Endothelial cell of umbilical vein (primary cell): ENCODE results near the gene KRT74. TPM values are rescaled to one million over a fixed set of nuclear protein-coding genes. Genes with fewer than 3 reads are reported as not detected.

Experiments
- BruUV-seq: library from RNA; stranded (reverse); fragments of 400-500 nt; replicated peaks from 2 replicates; lab custom pipeline; 2021; lab: Mats Ljungman, UMichigan
- CTCF ChIA-PET: fragments of 300-600, 350-600 bp; sonication (Branson Sonifier 250); formaldehyde crosslinking; loops from one replicate; lab custom pipeline; 2021; ENCODE audit warnings: antibody characterized with exemption, inconsistent platforms; lab: Charles Lee
- POLR2A ChIA-PET: fragments of 300-600, 350-600 bp; sonication (Branson Sonifier 250); formaldehyde crosslinking; loops from one replicate; lab custom pipeline; 2021; ENCODE audit warnings: antibody characterized with exemption, inconsistent platforms; lab: Charles Lee
- DNase-seq: peaks from one replicate; pipeline ENCODE4 v3.0.0-alpha.2; 2011; ENCODE audit warnings: low read depth, low spot score
- FAIRE-seq: peaks from 2 replicates; lab custom pipeline; 2011; peaks lifted over from hg19 to GRCh38; lab: Jason Lieb, UNC
- H2AFZ ChIP-seq: 2 replicates; pipeline ENCODE4 v1.6.0; 2012; ENCODE audit warnings: low read depth, low read length, control low read depth, inconsistent platforms
- H3K27ac ChIP-seq: 2 replicates; pipeline ENCODE4 v1.5.1; 2011; ENCODE audit warnings: low read depth, mild to moderate bottlenecking, control low read depth, low read length, moderate library complexity; ENCODE audit not compliant: insufficient read depth
- H3K27me3 ChIP-seq, 2 experiments: 2 replicates each; pipeline versions ENCODE4 v1.6.0 to v1.6.1; 2011; ENCODE audit warnings: low read length in 2 of 2, mixed read lengths in 1 of 2; ENCODE audit not compliant: control insufficient read depth in 2 of 2, insufficient read depth in 2 of 2
- H3K36me3 ChIP-seq, 2 experiments: 2 replicates in 1 of 2; 3 replicates in 1 of 2; pipeline ENCODE4 v1.5.1; 2011; ENCODE audit warnings: low read length in 2 of 2, mild to moderate bottlenecking in 1 of 2, moderate library complexity in 1 of 2; ENCODE audit not compliant: control insufficient read depth in 2 of 2, insufficient read depth in 2 of 2; ENCODE audit errors: extremely low read depth in 1 of 2
- H3K4me1 ChIP-seq: 3 replicates; pipeline ENCODE4 v1.5.1; 2011; ENCODE audit warnings: mild to moderate bottlenecking, low read length; ENCODE audit not compliant: control insufficient read depth, insufficient read depth; ENCODE audit errors: extremely low read depth
- H3K4me2 ChIP-seq: 2 replicates; pipeline ENCODE4 v1.6.1; 2011; ENCODE audit warnings: low read length, control low read depth, mixed read lengths; ENCODE audit not compliant: insufficient read depth
- H3K4me3 ChIP-seq, 3 experiments: fragments of 200-600 bp in 1 of 3; sonication (generic), shearing (Covaris generic) in 1 of 3; replicated peaks in 1 of 3; 2 replicates each; pipeline ENCODE4 v1.5.1; 2011 to 2016; ENCODE audit warnings: control low read depth in 3 of 3, low read length in 3 of 3, mild to moderate bottlenecking in 2 of 3, inconsistent platforms in 1 of 3, low read depth in 1 of 3, moderate library complexity in 1 of 3; ENCODE audit not compliant: insufficient read depth in 1 of 3
- H3K79me2 ChIP-seq: 2 replicates; pipeline ENCODE4 v1.6.0; 2012; ENCODE audit warnings: low read length, inconsistent platforms; ENCODE audit not compliant: control insufficient read depth, insufficient read depth
- H3K9ac ChIP-seq: replicated peaks from 2 replicates; pipeline ENCODE3; 2011; ENCODE audit warnings: low read length, control low read depth; ENCODE audit not compliant: insufficient read depth; ENCODE audit errors: extremely low read depth
- H3K9me1 ChIP-seq: replicated peaks from 3 replicates; pipeline ENCODE4 v1.6.0; 2011; ENCODE audit warnings: mild to moderate bottlenecking, low read length; ENCODE audit not compliant: control insufficient read depth, insufficient read depth; ENCODE audit errors: extremely low read depth
- H3K9me3 ChIP-seq: replicated peaks from 2 replicates; pipeline ENCODE4 v1.5.1; 2012; ENCODE audit warnings: low read length, inconsistent platforms; ENCODE audit not compliant: control insufficient read depth, insufficient read depth
- H4K20me1 ChIP-seq: replicated peaks from 2 replicates; pipeline ENCODE3; 2011; ENCODE audit warnings: mild to moderate bottlenecking, low read length; ENCODE audit not compliant: control insufficient read depth, insufficient read depth; ENCODE audit errors: extremely low read depth
- CTCF ChIP-seq, 2 donors: IDR thresholded peaks; 1 replicate in 1 of 2; 2 replicates in 1 of 2; pipeline ENCODE4 v1.5.1; 2011; ENCODE audit warnings: low read length in 2 of 2, mild to moderate bottlenecking in 2 of 2, moderate library complexity in 2 of 2, control low read depth in 1 of 2, inconsistent platforms in 1 of 2, low read depth in 1 of 2; ENCODE audit not compliant: insufficient read depth in 1 of 2; ENCODE audit errors: extremely low read depth in 1 of 2
- EZH2 ChIP-seq: IDR thresholded peaks from 2 replicates; pipeline ENCODE4 v1.6.1; 2012; ENCODE audit warnings: borderline replicate concordance, low read depth, mild to moderate bottlenecking, moderate library complexity, low read length, inconsistent platforms; ENCODE audit not compliant: severe bottlenecking
- FOS ChIP-seq: IDR thresholded peaks from 2 replicates; pipeline ENCODE4 v1.6.1; 2011; ENCODE audit warnings: mild to moderate bottlenecking, low read length, moderate library complexity, borderline replicate concordance; ENCODE audit not compliant: insufficient read depth
- GATA2 ChIP-seq: IDR thresholded peaks from 2 replicates; pipeline ENCODE4 v1.7.0; 2011; ENCODE audit warnings: low read depth, mild to moderate bottlenecking, moderate library complexity, mixed read lengths, low read length; ENCODE audit not compliant: insufficient read length, insufficient read depth
- JUN ChIP-seq: IDR thresholded peaks from 2 replicates; pipeline ENCODE4 v1.6.1; 2011; ENCODE audit warnings: borderline replicate concordance, low read depth; ENCODE audit not compliant: insufficient read length, insufficient read depth
- MAX ChIP-seq: IDR thresholded peaks from 2 replicates; pipeline ENCODE4 v1.6.1; 2011; ENCODE audit not compliant: insufficient read depth, insufficient read length
- MYC ChIP-seq: IDR thresholded peaks from one replicate; pipeline ENCODE4 v1.6.1; 2011; ENCODE audit warnings: mild to moderate bottlenecking, low read depth, low read length
- POLR2A ChIP-seq: IDR thresholded peaks from 2 replicates; pipeline ENCODE4 v1.6.1; 2012; ENCODE audit warnings: low read depth, mild to moderate bottlenecking, control low read depth, low read length
- POLR2AphosphoS5 ChIP-seq: IDR thresholded peaks from 2 replicates; pipeline ENCODE4 v1.6.1; 2012; ENCODE audit warnings: low read depth, mild to moderate bottlenecking, control low read depth, low read length, moderate library complexity; ENCODE audit not compliant: insufficient read depth
- dilution Hi-C: fragments of 300-500 bp; cut with MboI; formaldehyde crosslinking; loops from one replicate; pipeline ENCODE4 v1.15.0; 2019; ENCODE audit warnings: low sequenced_read_pairs; ENCODE audit not compliant: extremely low pct_ligation_motif_present
- intact Hi-C: fragments of 100-400 bp; cut with micrococcal nuclease; formaldehyde crosslinking; loops from one replicate; pipeline ENCODE4 v1.10.0; 2022
- polyA plus RNA-seq, 4 experiments: library from polyadenylated mRNA; depleted of rRNA in 3 of 4; stranded (reverse) in 3 of 4; unstranded in 1 of 4; fragments of >200 nt; gene quantifications; 2 replicates each; pipeline versions ENCODE4 v1.2.1 to v1.2.3, GENCODE V29; 2011 to 2012; ENCODE audit warnings: missing spikeins in 1 of 4
- total RNA-seq: library from RNA; stranded (reverse); gene quantifications from 2 replicates; pipeline ENCODE4 v1.2.3, GENCODE V29; 2021

The KRT74 gene
- total and polyA plus RNA-seq, 2 donors (not counting 3 experiments of a cell fraction or from before 2014, with no cell fraction given), result not detected

- no peaks in the 10 kb centered on the region for H3K79me2 ChIP-seq
- no peaks in the 10 kb centered on the region for H3K4me1 ChIP-seq
- CTCF ChIA-PET, result interaction anchor here (1.7 kb wide), 1 partner anchor 11 kb away, joined by 4 read pairs; no protein-coding TSS in a partner anchor
- TF ChIP-seq JUN, result no peak
- no peak for TF ChIP-seq CTCF (IDR thresholded peaks at IDR 0.05; ENCODE audit: extremely low read depth in 1 of 2, insufficient read depth in 1 of 2, low read depth in 1 of 2, low read length in 2 of 2)
- no peak for TF ChIP-seq FOS
- TF ChIP-seq MYC, result no peak
- no peak for TF ChIP-seq POLR2A
- no peak for TF ChIP-seq MAX
- TF ChIP-seq GATA2, result no peak
- TF ChIP-seq POLR2AphosphoS5, result no peak
- TF ChIP-seq EZH2, result no peak
- H3K27ac ChIP-seq, result no peak overlapping the region
- dilution Hi-C loops (no loop called here), intact Hi-C loops (no loop called here)
- no TSS peak for BruUV-seq
- no peaks in the 10 kb centered on the region for H3K9me1 ChIP-seq
- no peak for DNase-seq
- H3K27me3 ChIP-seq, result peaks cover 0 to 3% of the 10 kb centered on the region in 2 experiments
- no peak overlapping the region for H3K4me2 ChIP-seq
- H3K9me3 ChIP-seq, result no peaks in the 10 kb centered on the region
- H3K4me3 ChIP-seq, result no peak overlapping the region
- POLR2A ChIA-PET, result no interaction called here
- FAIRE-seq, result no peak
- H3K9ac ChIP-seq, result no peak overlapping the region
- no peak overlapping the region for H2AFZ ChIP-seq
- H4K20me1 ChIP-seq, result no peaks in the 10 kb centered on the region
- H3K36me3 ChIP-seq, result no peaks in the 10 kb centered on the region
These were observed 3.1 kb downstream of the KRT74 start for GRCh38 chr12:52570511-52570910.
